ENCODE results near the gene SNRNP25.

Gene SNRNP25

DNA sequence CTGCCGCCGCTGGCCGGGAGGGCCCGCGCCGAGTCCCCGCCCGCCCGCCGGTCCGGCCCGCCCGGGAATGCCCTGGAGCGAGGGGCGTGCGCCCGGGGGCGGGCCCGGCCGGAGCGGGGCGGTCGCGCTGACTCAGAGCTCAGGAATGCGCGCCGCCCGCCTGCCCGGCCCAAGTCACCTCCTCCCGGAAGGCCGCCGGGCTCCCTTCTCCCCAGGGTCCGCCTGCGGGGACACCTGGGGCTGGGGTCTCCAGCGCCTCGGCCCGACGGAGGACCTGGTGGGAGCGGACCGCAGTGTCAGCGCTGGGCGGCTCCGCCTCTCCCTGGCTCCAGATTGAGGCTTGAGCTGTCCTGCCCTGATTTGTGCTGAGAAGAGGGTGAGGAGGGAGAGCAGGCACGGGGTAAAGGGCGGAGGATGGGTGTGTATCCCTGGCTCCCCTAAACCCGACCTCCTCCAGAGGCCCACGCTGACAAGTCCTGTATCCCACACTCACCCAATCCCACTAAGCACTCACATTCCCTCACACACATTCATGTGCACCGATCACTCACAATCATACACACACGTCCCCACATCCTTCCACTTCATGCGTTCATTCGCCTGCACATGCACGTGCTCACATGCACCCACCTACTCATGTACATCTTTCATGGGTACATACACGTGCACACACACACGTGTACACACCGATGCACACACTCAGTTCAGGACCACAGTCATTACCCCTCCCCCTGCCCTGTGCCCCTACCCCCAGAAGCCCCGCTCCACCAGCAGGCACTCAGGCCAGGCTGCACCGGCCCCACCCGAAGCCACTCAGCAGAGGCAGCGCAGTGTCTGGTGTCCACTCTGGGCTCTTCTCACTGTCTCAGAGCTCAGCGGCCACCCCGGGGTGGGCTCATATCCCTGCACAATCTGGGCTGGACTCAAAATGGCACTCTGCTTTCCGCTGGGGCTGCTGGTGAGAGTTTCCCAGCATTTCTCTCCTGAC, 19.2 kb downstream of the SNRNP25 start, which contains the start of gene RHBDF1:
Gene RHBDF1, minus strand, starts transcription at position 71 of the 988 bp plus-strand sequence. CDS start 7,616 bp downstream, outside the sequence.
- peak; percentile 60 for DNase-seq (ENCODE audit: low read depth)
- H3K4me3 ChIP-seq (ENCODE audit: low read depth, low read length), result peak within 1 kb of the TSS; percentile 70

DNA sequence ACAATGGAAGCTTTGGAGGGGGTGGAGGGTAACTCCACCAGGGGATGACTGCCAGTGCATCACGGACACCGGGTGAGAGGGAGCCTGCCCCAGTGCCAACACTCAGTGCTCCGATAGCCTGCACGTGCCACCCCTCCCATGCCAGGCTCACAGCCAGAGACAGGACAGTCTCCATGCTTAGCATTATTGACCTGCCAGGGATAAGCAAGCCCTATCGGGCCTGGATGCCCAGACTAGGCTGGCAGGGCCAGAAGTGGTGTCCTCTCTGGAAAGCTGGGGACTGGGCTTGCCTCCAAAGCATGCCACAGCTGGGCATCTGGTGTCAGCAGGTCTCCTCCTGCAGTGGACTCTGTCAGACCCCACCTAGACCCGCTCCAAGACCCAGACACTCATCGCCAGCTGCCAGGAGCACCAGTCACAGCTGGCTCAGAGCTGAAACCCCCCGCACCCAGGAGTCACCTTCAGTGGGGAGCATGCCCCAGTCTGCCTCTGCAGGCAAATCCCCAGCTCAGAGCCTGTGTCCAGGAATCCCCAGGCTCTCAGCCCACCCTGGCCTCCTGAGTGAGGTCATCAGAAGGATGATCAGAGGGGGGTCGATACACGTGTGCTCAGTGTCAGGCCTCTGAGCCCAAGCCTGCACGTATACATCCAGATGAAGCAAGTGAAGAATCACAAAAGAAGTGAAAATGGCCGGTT, 20.6 kb downstream of the SNRNP25 start:
- no peak overlapping the region for H3K4me3 ChIP-seq (ENCODE audit: low read depth, low read length)
- no peak for DNase-seq (ENCODE audit: low read depth)
- TF ChIP-seq, protein P1, sequence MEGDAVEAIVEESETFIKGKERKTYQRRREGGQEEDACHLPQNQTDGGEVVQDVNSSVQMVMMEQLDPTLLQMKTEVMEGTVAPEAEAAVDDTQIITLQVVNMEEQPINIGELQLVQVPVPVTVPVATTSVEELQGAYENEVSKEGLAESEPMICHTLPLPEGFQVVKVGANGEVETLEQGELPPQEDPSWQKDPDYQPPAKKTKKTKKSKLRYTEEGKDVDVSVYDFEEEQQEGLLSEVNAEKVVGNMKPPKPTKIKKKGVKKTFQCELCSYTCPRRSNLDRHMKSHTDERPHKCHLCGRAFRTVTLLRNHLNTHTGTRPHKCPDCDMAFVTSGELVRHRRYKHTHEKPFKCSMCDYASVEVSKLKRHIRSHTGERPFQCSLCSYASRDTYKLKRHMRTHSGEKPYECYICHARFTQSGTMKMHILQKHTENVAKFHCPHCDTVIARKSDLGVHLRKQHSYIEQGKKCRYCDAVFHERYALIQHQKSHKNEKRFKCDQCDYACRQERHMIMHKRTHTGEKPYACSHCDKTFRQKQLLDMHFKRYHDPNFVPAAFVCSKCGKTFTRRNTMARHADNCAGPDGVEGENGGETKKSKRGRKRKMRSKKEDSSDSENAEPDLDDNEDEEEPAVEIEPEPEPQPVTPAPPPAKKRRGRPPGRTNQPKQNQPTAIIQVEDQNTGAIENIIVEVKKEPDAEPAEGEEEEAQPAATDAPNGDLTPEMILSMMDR (conservative IDR thresholded peaks at IDR 0.05; ENCODE audit: low read depth, low read length), result no peak

More for the DNA sequence above, 19.2 kb downstream of the SNRNP25 start, which contains the start of gene RHBDF1:
- TF ChIP-seq, protein P1 (conservative IDR thresholded peaks at IDR 0.05; ENCODE audit: low read depth, low read length), result no peak

- TF ChIP-seq, protein P1 (conservative IDR thresholded peaks at IDR 0.05; ENCODE audit: low read depth, low read length), result no peak
- no peak overlapping the region for H3K4me3 ChIP-seq (ENCODE audit: low read depth, low read length)
- no peak for DNase-seq (ENCODE audit: low read depth)
These were observed 21.2 kb downstream of the SNRNP25 start for GRCh38 chr16:74747-75334.

GRCh38 chr16:75580-76501, 22.2 kb downstream of the SNRNP25 start:
- no peak overlapping the region for H3K4me3 ChIP-seq (ENCODE audit: low read depth, low read length)
- DNase-seq (ENCODE audit: low read depth), result peak; percentile 85
- TF ChIP-seq, protein P1 (conservative IDR thresholded peaks at IDR 0.05; ENCODE audit: low read depth, low read length), result peak; percentile 48

- peak overlapping the region; percentile 78 for H3K4me3 ChIP-seq (ENCODE audit: low read depth, low read length)
- peak; percentile 68 for DNase-seq (ENCODE audit: low read depth)
- TF ChIP-seq, protein P1 (conservative IDR thresholded peaks at IDR 0.05; ENCODE audit: low read depth, low read length), result no peak
These were observed 23.1 kb downstream of the SNRNP25 start for GRCh38 chr16:76535-77272.

Measured in choroid plexus epithelial cell (primary cell).